HG03108 (cell line): Measurements from ENCODE around the gene CTTNBP2NL.
A peak's percentile ranks its signal among the peaks of the same experiment; 100 is the strongest.
"Not testable (repeated sequence)": the region's sequence is repeated elsewhere in the genome, so short reads cannot be mapped to it uniquely, and the experiment has no call there.

Source experiments
- ATAC-seq: cut with Tn5 transposase; IDR thresholded peaks from one replicate; pipeline ENCODE4 v1.9.1; 2021; ENCODE audit warnings: moderate library complexity; ENCODE audit not compliant: unreplicated experiment

The CTTNBP2NL gene

DNA sequence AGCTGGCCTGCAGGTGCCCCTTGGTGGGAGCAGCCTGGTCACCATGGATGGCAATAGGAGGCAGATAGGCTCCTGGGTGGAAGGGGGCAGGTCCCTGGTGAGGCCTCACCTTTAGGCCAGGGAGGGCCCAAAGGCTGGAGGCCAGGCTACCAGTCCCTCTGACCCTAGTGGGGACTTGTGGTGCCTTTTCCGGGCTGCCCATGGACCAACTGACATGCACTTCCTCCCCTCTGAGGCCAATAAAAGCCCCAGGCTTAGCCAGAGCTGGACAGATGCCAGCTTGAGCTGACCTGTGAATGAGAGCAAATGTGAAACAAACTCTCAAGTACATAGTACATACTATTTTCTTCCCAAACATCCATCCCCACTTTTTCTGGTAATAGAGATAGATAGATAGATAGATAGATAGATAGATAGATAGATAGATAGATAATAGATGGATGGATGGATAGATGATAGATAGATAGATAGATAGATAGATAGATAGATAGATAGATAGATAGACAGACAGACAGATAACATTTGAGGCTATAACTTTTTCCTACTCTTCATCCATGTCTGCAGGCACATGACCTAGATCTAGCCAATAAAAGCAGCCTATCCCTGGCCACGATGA, 9.2 kb upstream of the CTTNBP2NL start:
- no peak for ATAC-seq

GRCh38 chr1:112387807-112388206, 8.2 kb upstream of the CTTNBP2NL start:
- no peak for ATAC-seq

DNA sequence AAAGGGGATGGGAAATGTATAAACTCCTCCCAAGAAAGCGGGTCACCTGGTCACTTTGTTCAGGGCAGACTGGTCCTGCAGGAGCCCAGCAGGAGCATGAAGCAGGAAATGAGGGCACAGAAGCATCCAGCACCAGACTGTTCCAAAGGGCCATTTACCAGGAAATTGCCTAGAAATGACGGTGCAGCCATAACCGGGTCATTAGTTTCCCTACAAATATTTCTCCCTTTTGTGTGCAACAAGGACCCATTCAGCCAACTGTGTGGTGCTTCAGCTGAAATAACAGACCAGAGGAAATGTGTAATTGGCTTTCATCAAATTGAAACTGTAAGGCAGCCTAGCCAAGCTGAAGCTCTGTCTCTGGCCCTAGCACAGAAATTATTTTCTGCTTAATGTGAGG, 7.6 kb upstream of the CTTNBP2NL start:
- no peak for ATAC-seq

GRCh38 chr1:112389689-112390088, 6.3 kb upstream of the CTTNBP2NL start:
- ATAC-seq: no peak

GRCh38 chr1:112390335-112390734, 5.7 kb upstream of the CTTNBP2NL start:
- ATAC-seq: not testable (repeated sequence)

GRCh38 chr1:112390775-112391602, 5.0 kb upstream of the CTTNBP2NL start:
- peak; percentile 56 for ATAC-seq

- no peak for ATAC-seq
These were observed 4.4 kb upstream of the CTTNBP2NL start for GRCh38 chr1:112391603-112391940.

GRCh38 chr1:112393631-112393974, 2.4 kb upstream of the CTTNBP2NL start:
- no peak for ATAC-seq

DNA sequence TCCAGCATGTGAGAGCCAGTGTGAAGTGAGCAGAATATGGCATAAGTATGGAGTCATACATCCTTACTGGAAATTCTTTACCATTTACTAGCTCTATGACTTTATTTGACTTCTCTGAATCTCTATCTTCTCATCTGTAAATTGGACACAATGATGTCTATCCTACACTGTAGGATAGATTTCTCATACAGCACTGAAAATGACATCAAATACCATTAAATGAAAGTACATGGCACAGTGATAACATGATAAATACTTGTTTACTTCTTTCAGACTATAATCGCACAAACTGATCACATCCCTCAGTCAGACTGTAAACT, 1.3 kb upstream of the CTTNBP2NL start:
- ATAC-seq: no peak

GRCh38 chr1:112395256-112395820, 676 bp upstream of the CTTNBP2NL start:
- ATAC-seq: no peak

GRCh38 chr1:112396653-112397471, 848 bp downstream of the CTTNBP2NL start:
- ATAC-seq: no peak

- no peak for ATAC-seq
These were observed 1.8 kb downstream of the CTTNBP2NL start for GRCh38 chr1:112397841-112398240.

- no peak for ATAC-seq
These were observed 3.4 kb downstream of the CTTNBP2NL start for GRCh38 chr1:112399456-112399855.

DNA sequence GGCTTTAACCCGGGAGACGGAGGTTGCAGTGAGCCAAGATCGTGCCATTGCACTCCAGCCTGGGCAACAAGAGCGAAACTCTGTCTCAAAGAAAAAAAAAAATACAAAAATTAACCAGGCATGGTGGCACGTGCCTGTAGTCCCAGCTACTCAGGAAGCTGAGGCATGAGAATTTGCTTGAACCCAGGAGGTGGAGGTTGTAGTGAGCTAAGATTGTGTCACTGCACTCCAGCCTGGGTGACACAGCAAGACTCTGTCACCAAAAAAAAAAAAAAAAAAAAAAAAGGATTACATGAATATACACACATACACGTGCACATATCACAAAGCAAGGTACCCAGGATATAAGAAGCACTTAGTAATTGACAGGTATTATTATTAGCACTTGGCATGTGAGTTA, 4.7 kb downstream of the CTTNBP2NL start:
- ATAC-seq: not testable (repeated sequence)

DNA sequence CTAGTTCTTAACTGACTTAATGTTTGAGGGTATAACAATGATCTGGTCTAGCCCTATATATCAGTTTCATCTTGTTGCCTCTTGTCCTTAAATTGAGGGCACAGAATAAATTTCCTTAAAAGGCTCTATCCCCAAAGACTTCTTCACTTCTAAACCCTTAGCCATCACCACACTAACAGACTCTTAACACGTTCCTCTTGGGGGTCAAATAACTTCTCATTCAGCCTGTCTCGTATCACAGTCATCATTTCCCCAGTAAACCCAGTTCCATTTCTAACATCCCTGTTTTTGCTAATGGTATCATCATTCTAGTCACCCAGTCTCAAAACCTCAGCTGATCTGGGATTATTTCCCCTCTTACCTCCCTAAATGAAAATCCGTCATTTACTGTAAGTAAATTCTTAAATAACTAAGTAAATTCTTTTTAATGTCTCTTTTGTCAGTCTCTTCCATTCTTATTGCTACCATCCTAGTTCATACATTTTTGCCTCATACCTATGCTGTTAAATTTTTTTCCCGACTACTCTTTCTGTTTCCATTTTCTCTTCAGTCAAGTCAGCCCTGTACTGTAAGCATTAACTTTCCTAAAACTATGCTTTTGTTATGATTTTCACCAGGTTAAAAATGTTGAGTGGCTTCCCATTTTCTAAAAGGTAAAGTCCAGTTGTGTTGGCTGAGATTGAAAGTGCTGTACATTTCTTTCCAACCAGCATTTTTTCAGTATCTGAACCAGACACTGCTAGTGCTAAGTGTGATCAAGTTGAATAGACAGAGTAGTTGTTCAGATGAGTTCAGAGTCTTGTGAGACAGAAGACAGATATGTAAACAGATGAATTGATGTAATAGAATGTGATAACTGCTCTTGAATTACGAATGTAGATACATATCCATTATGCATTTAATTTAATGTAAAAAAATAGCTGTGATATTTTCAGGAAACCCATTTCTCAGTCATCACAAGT, 6.9 kb downstream of the CTTNBP2NL start:
- ATAC-seq: peak; percentile 65

DNA sequence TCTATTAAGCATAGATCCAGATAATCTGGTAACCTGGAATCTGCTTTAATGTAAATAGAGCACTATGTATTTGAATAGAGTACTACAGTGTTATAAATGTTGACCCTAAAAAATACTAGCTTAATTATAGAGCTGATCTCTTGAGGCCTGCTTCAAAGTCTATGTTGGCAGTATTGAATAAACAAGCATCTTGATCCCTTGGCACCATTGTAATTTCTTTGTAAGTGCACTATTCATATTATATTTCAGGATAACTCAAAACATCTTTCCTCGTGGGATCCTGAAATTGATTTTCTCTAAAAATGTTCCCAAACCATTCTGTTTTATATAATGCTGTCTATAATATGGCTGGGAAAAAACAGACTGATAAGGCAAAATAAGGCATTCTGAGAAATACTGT, 10.8 kb downstream of the CTTNBP2NL start:
- ATAC-seq: no peak

DNA sequence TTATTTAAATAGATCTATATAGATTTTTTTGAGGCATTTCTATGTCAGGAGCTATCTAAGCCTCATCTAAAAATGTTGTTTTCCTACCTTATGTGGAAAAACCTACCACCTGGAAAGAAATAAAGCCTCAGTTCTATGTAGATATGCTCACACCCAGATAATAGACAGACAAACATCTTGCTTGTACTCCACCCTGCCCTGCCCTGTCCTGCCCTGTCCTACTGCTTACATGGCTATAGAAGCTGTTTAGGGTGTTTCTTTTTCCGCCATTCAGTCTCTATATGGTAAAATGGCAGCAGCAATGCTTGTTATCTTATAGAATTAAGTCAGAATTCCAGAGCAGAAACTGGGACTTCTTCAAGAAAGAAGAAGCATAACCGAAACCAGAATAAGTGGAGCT, 13.4 kb downstream of the CTTNBP2NL start:
- no peak for ATAC-seq

- no peak for ATAC-seq
These were observed 14.7 kb downstream of the CTTNBP2NL start for GRCh38 chr1:112410673-112411072.

DNA sequence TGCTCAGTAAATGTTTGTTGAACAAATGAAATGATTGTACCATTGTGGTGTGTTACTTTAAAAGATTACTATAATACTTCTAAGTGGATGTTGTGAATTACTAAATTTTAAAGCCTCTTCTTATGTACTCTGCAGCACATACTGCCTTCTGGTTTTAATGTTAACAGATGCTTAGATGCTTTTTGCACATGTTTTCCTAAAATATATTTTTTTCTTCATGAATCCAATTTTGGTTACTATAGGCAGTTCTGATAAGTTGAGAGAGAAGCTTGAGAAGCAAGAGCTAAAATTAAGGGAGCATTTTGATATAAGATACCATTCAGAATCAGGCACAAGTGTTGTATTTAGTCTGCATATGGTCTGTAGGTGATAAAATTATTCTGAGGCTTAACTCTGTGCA, 21.3 kb downstream of the CTTNBP2NL start:
- ATAC-seq: no peak

DNA sequence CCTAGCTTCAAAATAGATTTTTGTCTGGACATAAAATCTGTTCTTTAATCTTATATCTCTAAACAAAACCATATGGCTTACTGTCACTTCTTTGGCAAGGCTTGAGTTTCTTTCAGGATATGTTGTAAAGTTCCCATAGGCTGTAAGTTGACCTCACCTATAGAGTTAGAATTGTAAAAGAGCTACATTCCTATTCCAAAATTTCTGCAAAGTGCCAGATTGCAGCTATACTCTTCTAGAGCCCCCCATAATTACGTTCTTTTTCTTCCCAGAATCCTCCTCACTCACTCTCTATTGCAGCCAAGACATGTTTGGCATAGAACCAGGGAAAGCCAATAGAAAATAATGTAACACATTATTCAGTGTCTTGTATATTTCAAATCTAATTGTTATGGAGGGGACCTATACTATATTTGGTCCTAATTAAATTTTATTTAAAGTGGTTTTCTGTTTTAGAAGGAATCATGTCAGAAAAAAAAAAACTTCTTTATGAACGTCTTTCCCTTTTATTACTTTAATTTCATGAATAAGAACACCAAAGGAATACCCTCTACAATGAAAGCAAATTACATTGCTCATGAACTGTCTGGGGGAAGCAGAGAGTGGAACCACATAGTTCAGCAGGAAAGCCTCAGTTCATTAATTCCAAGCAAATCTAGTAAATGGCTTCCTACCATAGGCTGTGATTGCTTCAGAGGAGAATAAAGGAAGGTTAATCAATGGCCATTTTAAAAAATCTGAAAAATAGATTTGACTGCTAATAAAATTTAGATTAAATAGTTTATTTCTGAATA, 22.3 kb downstream of the CTTNBP2NL start:
- ATAC-seq: no peak
